Skeletal muscle satellite cell (primary cell): Measurements from ENCODE around the gene C3orf22.

Experiments
- H3K27me3 ChIP-seq: 2 replicates; pipeline ENCODE4 v1.7.0; 2013; ENCODE audit warnings: low read length; ENCODE audit not compliant: control insufficient read depth, insufficient read depth
- H3K36me3 ChIP-seq: 2 replicates; pipeline ENCODE4 v1.7.0; 2013; ENCODE audit warnings: mild to moderate bottlenecking, control low read depth, low read length; ENCODE audit not compliant: insufficient read depth
- H3K4me1 ChIP-seq: 2 replicates; pipeline ENCODE4 v1.7.0; 2013; ENCODE audit warnings: low read length; ENCODE audit not compliant: control insufficient read depth, insufficient read depth
- H3K4me2 ChIP-seq: 2 replicates; pipeline ENCODE4 v1.7.0; 2013; ENCODE audit warnings: mild to moderate bottlenecking, low read length
- H3K4me3 ChIP-seq: 2 replicates; pipeline ENCODE4 v1.7.0; 2013; ENCODE audit warnings: low read length
- H3K9ac ChIP-seq: 2 replicates; pipeline ENCODE4 v1.7.0; 2013; ENCODE audit warnings: mild to moderate bottlenecking, low read depth, low read length, moderate library complexity
- H3K9me3 ChIP-seq: replicated peaks from 2 replicates; pipeline ENCODE4 v1.7.0; 2013; ENCODE audit warnings: mild to moderate bottlenecking, control low read depth, low read length

The C3orf22 gene

DNA sequence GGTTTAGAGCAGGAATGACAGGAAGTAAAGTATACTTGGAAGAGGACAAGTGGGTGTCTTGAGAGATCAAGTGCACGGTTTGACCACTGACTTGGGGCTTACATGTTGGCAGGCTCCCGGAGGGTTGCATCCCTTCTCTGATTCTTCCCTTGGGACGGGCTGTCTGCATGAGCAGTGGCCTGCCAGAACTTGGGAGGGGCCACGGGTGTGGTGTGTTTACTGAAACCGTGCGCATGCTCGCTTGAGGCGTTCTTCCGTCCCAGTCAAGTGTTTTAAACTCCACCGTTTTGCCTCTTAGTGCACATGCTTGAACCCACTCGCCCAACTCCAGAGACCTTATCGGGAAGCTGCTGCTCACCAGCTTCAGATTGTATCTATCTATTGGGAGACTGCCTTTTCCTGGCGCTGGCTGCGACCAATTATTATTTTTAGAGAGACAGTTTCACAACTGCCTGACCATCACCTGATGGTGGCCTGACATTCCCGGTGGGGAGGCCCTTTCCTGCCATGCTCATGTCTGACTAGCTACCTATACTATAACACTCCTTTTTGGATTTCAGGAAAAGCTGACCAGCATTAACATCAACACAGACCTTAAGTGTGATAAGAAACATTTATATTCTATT is 14.9 kb upstream of the C3orf22 start:
- no peaks in the 10 kb centered on the region for H3K4me1 ChIP-seq
- no peak overlapping the region for H3K4me3 ChIP-seq
- no peak overlapping the region for H3K9ac ChIP-seq
- no peak overlapping the region for H3K4me2 ChIP-seq
- H3K9me3 ChIP-seq, result no peaks in the 10 kb centered on the region
- no peaks in the 10 kb centered on the region for H3K36me3 ChIP-seq
- H3K27me3 ChIP-seq, result peaks cover 11% of the 10 kb centered on the region

GRCh38 chr3:126571078-126571477 is 12.3 kb upstream of the C3orf22 start:
- H3K4me1 ChIP-seq, result no peaks in the 10 kb centered on the region
- no peaks in the 10 kb centered on the region for H3K36me3 ChIP-seq
- H3K4me3 ChIP-seq, result no peak overlapping the region
- H3K4me2 ChIP-seq, result no peak overlapping the region
- H3K9me3 ChIP-seq, result no peaks in the 10 kb centered on the region
- H3K27me3 ChIP-seq, result peaks cover 29% of the 10 kb centered on the region
- no peak overlapping the region for H3K9ac ChIP-seq

DNA sequence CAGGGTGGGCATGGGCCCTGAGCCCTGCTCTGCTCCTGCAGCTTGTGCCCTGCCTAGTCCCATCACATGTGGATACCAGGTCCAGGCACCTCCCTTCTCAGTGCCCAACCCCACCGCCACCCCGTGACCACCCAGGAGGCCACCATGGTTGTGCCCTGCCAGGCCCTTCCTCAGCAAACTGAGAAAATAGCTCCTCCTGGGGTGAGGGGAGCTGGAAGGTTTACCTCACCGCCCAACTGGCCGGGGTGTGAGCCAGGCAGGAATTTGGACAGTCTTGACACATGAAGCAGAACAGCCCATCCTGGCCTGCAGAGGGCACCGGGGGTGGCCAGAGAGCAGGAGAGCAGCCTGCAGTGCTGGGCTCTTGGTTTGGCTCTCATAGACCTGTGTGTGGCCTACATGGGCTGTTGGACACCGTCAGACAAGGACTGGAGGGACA is 11.4 kb upstream of the C3orf22 start:
- Histone ChIP-seq H3K4me1 (no peaks in the 10 kb centered on the region), H3K4me3 (no peak overlapping the region), H3K27me3 (peaks cover 39% of the 10 kb centered on the region), H3K4me2 (no peak overlapping the region), H3K9me3 (no peaks in the 10 kb centered on the region), H3K9ac (no peak overlapping the region), H3K36me3 (no peaks in the 10 kb centered on the region)

DNA sequence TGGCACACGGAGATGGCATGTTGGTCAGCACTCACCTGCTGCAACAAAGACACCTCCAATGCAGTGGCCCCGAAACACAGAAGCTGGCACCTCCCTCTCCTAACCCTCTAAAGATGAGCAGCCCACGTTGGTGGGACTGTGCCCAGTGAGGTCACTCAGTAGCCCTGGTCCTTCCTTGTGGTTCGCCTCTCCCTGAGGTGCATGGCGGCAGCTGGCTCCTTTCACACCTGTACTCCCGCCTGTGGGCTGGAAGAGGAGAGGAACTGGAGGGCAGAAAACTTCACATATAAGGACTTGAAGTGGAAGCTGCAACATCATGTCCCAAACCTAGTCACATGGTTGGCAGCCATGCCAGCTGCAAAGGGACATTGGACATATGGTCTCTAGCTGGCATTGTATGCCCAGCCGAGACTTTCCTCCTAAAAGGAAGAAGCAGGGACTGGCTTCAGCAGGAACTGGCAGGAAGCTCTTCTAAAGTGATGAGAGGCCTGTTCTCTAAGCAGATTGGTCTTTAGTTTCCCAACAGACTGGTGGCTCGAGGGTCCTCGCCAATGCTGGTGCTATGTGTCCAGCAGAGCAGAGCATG is 10.8 kb upstream of the C3orf22 start:
- peaks cover 43% of the 10 kb centered on the region for H3K27me3 ChIP-seq
- no peak overlapping the region for H3K4me2 ChIP-seq
- H3K9me3 ChIP-seq, result no peaks in the 10 kb centered on the region
- no peak overlapping the region for H3K4me3 ChIP-seq
- H3K36me3 ChIP-seq, result no peaks in the 10 kb centered on the region
- H3K4me1 ChIP-seq, result no peaks in the 10 kb centered on the region
- H3K9ac ChIP-seq, result no peak overlapping the region

DNA sequence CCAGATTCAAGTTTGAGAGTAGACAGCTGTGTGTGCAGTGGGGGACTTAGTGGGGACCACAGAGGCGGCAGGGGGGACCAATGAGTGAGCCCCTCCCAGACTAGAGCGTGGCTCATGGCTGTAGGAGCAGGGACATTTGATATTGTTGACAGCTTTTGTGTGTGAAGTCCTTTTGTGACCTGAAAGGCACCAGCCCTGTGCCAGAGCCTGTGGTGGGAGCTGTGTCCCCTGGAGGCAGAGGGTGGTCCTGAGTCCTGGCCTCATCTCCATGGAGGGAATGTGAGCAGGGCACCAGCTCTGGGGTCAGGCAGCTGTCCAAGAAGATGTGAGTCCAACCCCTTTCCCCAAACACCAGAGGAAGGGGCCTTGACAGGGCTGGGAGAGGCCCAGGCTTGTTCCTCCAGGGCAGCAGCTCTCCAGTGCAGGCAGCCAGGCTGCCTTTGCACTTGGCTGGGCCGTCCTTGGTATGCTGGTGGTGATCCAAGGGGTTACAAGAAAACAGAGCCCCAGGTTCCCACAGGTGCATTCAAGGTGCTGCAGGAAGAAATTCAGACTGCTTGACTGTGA is 10.1 kb upstream of the C3orf22 start:
- no peaks in the 10 kb centered on the region for H3K36me3 ChIP-seq
- H3K9ac ChIP-seq, result no peak overlapping the region
- H3K9me3 ChIP-seq, result no peaks in the 10 kb centered on the region
- peaks cover 50% of the 10 kb centered on the region for H3K27me3 ChIP-seq
- no peak overlapping the region for H3K4me3 ChIP-seq
- no peak overlapping the region for H3K4me2 ChIP-seq
- no peaks in the 10 kb centered on the region for H3K4me1 ChIP-seq

GRCh38 chr3:126567696-126568438 is 9.1 kb upstream of the C3orf22 start:
- no peak overlapping the region for H3K4me3 ChIP-seq
- no peaks in the 10 kb centered on the region for H3K4me1 ChIP-seq
- H3K36me3 ChIP-seq, result no peaks in the 10 kb centered on the region
- no peaks in the 10 kb centered on the region for H3K9me3 ChIP-seq
- peaks cover 55% of the 10 kb centered on the region for H3K27me3 ChIP-seq
- no peak overlapping the region for H3K4me2 ChIP-seq
- H3K9ac ChIP-seq, result no peak overlapping the region

DNA sequence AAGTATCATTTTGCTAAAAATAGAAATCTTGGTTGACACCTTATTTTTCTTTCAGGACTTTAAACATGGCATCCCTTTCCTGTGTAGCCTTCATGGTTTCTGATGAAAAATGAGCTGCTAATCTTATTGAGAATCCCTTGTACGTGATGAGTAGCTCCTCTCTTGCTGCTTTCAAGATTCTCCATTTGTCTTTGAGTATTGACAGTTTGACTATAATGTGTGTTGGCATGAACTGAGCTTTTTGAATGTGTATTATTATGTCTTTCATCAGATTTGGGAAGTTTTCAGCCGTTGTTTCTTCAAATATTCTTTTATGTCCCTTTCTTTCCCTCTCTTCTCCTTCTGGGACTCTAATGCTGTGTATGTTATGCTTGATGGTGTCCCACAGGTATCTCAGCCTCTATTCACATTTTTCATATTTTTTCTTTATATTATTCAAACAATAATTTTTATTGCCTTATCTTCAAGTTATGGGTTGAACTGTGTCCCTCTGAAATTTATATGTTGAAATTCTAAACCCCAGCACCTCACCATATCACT is 4.1 kb upstream of the C3orf22 start:
- Histone ChIP-seq H3K36me3 (no peaks in the 10 kb centered on the region), H3K9me3 (no peaks in the 10 kb centered on the region), H3K27me3 (peaks cover 84% of the 10 kb centered on the region), H3K4me3 (no peak overlapping the region), H3K4me1 (no peaks in the 10 kb centered on the region), H3K4me2 (no peak overlapping the region), H3K9ac (no peak overlapping the region)

DNA sequence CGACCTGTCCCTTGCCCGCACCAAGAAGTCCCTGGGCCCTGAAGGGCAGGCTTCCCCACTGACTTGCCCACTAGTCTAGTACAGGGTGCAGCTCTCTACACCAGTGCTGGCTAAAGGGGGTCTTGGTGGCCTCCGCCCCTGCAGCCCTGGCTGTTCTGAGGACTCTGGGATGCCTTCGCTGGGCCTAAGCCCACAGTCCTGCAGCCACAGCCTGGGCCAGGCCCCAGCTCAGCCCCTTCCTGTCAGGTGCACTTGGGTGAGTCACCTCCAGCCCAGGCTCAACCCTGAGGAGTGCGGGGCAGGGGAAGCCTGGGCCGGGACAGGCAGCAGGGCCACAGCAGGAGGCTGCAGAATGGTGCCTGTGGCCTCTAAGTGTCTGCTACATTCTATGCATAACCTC is 971 bp downstream of the C3orf22 start:
- Histone ChIP-seq H3K4me3 (no peak overlapping the region), H3K4me2 (no peak overlapping the region), H3K9ac (no peak overlapping the region), H3K27me3 (peaks cover 60% of the 10 kb centered on the region), H3K36me3 (no peaks in the 10 kb centered on the region), H3K4me1 (no peaks in the 10 kb centered on the region), H3K9me3 (no peaks in the 10 kb centered on the region)

GRCh38 chr3:126557415-126557745 is 1.4 kb downstream of the C3orf22 start:
- Histone ChIP-seq H3K9ac (no peak overlapping the region), H3K4me2 (no peak overlapping the region), H3K9me3 (no peaks in the 10 kb centered on the region), H3K36me3 (no peaks in the 10 kb centered on the region), H3K4me3 (no peak overlapping the region), H3K4me1 (no peaks in the 10 kb centered on the region), H3K27me3 (peaks cover 62% of the 10 kb centered on the region)

DNA sequence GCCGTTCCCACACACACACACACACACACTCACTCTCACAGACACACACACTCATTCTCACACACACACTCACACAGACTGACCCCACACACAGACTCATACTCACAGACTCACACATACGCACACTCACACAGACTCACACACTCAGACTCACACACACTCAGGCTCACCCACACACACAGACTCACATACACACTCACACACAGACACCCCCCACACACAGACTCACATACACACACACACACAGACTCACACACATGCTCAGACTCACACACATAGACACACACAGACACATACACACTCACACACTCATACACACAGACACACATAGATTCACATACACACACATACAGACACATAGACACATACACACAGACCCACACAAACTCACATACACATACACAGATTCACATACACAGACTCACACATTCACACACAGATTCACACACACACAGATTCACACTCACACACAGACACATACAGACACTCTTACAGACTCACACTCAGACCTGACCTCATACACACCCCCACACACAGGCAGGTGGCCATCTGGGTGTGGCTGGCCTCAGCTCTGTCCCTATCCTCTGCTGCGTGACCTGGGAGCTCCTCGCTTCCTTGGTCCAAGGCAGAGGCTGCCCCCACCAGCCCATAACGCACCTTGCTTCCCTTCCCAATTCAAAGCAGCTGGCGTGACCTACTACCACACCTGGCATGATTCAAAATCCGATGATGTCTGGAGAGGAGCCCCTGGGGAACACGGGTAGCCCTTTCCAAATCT is 1.9 kb downstream of the C3orf22 start:
- no peak overlapping the region for H3K9ac ChIP-seq
- H3K4me1 ChIP-seq, result no peaks in the 10 kb centered on the region
- H3K27me3 ChIP-seq, result peaks cover 64% of the 10 kb centered on the region
- no peak overlapping the region for H3K4me2 ChIP-seq
- H3K4me3 ChIP-seq, result no peak overlapping the region
- H3K36me3 ChIP-seq, result no peaks in the 10 kb centered on the region
- H3K9me3 ChIP-seq, result no peaks in the 10 kb centered on the region
